ENCODE data around the gene USP26.

The USP26 gene

DNA sequence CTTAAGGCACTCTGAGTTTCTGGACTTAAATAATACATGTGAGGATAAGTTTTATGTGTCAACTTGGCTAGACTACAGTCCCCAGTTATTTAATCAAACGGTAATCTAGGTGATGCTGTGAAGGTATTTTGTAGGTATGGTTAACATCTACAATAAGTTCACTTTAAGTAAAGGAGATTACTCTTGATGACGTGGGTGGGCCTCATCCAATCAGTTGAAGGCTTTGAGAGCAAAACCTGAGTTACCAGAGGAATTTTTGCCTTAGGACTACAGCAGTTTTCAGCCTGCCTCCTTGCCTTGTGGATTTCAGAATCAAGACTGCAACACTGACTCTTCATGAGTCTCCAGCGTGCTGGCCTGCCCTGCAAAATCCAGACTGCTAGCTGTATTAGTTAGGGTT lies 78.7 kb downstream of the USP26 start:
- no peak overlapping the region for H3K4me3 ChIP-seq (ENCODE audit: low read depth, low read length)
- DNase-seq (ENCODE audit: low read depth) = no peak
- TF ChIP-seq, protein P1, sequence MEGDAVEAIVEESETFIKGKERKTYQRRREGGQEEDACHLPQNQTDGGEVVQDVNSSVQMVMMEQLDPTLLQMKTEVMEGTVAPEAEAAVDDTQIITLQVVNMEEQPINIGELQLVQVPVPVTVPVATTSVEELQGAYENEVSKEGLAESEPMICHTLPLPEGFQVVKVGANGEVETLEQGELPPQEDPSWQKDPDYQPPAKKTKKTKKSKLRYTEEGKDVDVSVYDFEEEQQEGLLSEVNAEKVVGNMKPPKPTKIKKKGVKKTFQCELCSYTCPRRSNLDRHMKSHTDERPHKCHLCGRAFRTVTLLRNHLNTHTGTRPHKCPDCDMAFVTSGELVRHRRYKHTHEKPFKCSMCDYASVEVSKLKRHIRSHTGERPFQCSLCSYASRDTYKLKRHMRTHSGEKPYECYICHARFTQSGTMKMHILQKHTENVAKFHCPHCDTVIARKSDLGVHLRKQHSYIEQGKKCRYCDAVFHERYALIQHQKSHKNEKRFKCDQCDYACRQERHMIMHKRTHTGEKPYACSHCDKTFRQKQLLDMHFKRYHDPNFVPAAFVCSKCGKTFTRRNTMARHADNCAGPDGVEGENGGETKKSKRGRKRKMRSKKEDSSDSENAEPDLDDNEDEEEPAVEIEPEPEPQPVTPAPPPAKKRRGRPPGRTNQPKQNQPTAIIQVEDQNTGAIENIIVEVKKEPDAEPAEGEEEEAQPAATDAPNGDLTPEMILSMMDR (conservative IDR thresholded peaks at IDR 0.05; ENCODE audit: low read depth, low read length) = no peak

DNA sequence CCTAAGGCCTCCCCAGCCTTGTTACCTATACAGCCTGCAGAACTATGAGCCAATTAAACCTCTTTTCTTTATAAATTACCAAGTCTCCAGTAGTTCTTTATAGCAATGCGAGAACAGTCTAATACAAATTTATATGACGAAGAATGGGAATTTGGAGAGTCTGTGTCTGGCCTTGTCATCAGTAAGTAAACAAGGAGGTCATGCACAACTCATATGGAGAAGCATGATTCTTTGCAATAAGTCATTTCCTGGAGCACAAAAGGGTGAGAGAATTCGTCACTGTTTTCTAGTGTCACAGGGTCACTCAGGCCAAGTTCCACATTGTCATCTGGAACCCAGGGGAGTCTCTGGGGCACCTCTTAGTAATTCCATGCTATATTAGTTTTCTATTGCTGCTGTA lies 89.5 kb downstream of the USP26 start:
- TF ChIP-seq, protein P1 (conservative IDR thresholded peaks at IDR 0.05; ENCODE audit: low read depth, low read length) = no peak
- no peak overlapping the region for H3K4me3 ChIP-seq (ENCODE audit: low read depth, low read length)
- DNase-seq (ENCODE audit: low read depth) = no peak

DNA sequence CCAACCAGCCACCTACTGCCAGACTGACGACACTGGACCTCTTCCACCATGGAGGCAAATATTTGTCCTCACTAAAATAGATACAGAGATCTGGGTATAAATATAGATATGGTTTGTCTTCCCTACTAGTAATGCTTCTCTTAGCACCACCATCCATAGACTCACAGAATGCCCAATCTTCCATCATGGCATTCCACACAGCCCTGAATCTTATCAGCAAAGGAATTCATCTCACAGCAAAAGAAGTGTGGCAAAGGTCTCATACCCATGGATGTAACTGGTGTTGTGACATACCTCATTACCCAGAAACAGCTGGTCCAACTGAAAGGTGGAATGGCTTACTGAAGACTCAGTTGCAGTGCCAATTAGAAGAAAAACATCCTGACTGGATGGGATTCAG lies 91.3 kb downstream of the USP26 start:
- DNase-seq (ENCODE audit: low read depth) = no peak
- TF ChIP-seq, protein P1 (conservative IDR thresholded peaks at IDR 0.05; ENCODE audit: low read depth, low read length) = no peak
- no peak overlapping the region for H3K4me3 ChIP-seq (ENCODE audit: low read depth, low read length)

DNA sequence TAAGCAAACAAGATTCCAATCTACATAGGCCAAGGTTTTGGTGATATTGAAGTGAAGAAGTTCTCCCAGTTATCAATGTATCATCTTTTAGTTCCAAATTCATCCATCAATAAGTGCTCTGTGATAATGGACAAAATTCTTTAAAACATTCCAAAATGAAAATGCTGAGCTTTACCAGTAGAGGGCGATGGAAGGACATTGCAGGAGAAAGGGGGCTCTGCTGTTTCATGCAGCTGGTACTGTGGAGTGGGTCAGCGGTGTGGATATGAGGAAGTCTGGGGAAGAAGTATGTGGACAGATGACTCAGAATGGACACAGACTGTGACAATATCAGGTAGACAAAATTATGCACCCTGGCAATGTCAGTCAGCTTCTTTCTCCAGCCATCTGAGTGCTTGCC lies 91.9 kb downstream of the USP26 start:
- peak; percentile 28 for DNase-seq (ENCODE audit: low read depth)
- TF ChIP-seq, protein P1 (conservative IDR thresholded peaks at IDR 0.05; ENCODE audit: low read depth, low read length) = peak; percentile 71
- H3K4me3 ChIP-seq (ENCODE audit: low read depth, low read length) = no peak overlapping the region

DNA sequence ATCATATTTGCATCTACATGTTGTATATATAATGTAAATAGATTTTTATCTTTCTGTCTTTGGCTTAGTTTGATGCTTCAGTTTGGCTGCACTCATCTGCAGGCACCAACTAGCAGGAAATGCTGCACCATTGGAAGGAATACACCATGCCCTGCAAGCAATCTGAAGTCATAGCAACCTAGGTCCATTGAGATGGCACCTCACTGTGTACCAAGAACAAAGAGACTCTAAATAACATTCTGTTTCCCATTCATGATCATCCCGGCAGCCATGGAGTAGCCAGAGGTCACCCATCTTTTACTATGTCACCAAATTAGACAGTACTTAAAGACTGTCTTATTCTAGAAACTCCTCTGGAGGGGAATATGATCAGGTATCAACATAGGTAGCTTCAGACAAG lies 97.7 kb downstream of the USP26 start:
- TF ChIP-seq, protein P1 (conservative IDR thresholded peaks at IDR 0.05; ENCODE audit: low read depth, low read length) = no peak
- H3K4me3 ChIP-seq (ENCODE audit: low read depth, low read length) = no peak overlapping the region
- DNase-seq (ENCODE audit: low read depth) = no peak

DNA sequence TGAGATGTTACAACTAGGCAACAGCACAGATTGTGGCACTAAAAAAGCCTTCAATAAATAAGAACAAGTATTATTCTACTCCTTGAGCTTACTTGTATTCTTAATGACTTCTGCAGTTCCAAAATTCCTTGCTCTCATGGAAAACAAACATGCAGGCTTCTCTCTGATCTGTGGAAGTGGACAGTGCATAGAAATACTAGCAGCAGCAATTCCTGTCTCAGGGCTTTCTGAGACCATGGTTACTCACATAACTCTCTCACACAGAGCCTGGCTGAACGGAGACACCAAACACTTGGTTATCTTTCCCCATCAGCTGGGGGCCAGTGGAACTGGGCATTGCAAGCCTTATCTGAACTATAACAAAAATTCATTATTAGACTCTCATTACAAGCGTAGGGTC lies 106.1 kb downstream of the USP26 start:
- no peak overlapping the region for H3K4me3 ChIP-seq (ENCODE audit: low read depth, low read length)
- TF ChIP-seq, protein P1 (conservative IDR thresholded peaks at IDR 0.05; ENCODE audit: low read depth, low read length) = no peak
- DNase-seq (ENCODE audit: low read depth) = no peak

DNA sequence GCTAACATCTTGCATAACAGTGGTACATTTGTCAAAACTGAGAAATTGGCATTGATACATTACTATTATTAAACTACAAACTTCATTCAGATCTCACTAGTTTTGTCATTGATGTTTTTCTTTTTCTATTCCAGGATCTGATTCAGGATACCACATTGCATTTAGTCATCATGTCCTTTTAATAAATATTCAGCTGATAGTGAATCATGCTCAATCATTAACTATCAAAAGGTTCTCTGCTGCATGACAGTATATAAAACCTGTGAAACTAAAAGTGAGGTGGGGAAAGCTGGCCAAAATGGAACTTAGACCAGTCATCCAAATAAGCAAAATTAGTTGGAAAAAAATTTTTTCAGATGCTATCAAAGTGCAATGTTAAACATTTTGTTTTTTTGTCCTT lies 110.4 kb downstream of the USP26 start:
- no peak overlapping the region for H3K4me3 ChIP-seq (ENCODE audit: low read depth, low read length)
- no peak for DNase-seq (ENCODE audit: low read depth)
- TF ChIP-seq, protein P1 (conservative IDR thresholded peaks at IDR 0.05; ENCODE audit: low read depth, low read length) = no peak

All from choroid plexus epithelial cell (primary cell).